Activated CD4-positive, CD25-positive, alpha-beta regulatory T cell treated with anti-CD3 and anti-CD28 coated beads, Interleukin-2, amount 50 U/mL, for 16 hours (primary cell): Measurements from ENCODE around the gene NAALADL2.

Source experiments
- DNase-seq: peaks from one replicate; pipeline ENCODE4 v3.0.0-alpha.2; 2020; ENCODE audit warnings: low read depth, low spot score

NAALADL2 gene

DNA sequence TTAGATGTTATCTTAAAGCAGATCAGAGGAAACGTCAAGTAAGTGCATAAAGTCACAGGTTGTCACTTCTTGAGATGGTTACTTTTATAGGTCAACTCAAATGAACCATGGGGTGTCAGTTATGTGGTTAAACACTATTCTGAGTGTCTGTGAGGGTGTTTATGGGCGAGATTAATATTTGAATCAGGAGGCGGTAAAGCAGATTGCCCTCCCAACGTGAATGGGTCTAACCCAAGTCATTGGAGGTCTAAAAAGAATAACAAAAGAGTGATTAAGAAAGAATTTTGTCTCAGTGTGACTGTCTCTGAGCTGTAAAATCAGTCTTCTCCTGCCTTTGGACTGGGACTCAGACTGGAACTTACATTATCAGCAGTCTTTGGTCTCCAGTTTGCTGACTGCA lies 977.5 kb downstream of the NAALADL2 start:
- no peak for DNase-seq

DNA sequence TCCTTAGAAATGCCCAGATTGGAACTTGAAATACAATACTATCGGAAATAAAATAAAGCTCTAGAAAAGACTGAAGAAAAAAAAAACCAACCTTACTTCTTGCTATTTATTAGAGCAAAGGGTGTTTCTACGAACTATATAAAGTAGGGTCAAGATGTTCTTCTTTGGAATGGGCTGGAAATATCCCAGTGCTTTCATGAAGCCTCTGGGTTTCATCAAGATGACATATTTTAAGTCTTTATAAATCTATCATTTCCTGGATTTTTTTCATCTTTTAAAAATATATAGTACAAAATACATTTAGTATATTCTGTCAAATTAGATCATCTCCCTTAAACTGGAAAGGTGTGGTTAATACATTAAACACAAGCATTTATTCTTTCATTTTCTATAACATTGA lies 978.8 kb downstream of the NAALADL2 start:
- no peak for DNase-seq

DNA sequence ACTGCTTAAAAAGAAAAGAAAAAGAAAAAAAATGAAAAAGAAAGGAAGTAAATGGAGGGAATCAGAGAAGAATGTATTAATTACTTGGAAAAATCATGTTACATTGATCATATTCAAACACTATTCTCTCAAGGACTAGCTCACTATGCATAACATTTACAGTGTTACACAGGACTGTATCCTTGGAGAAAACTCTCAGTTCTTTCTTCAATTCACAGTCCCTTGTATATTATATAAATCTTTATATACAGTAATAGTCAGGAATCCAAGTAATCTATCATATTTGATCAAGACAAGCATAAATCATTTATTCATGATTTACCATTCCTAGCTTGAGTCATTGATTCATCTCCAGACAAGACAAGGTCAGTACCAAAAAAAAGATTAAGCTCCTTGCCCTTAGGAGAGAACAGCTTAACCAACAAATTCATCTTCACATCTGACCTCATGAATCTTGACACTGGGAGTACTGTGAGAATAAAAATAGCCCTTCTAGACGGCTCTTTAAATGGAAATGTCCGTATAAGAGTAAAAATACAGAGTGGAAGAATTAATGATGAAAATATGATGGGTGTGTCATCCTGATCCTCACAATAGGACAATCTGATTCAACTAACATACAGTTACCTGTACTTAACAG lies 980.4 kb downstream of the NAALADL2 start:
- no peak for DNase-seq

DNA sequence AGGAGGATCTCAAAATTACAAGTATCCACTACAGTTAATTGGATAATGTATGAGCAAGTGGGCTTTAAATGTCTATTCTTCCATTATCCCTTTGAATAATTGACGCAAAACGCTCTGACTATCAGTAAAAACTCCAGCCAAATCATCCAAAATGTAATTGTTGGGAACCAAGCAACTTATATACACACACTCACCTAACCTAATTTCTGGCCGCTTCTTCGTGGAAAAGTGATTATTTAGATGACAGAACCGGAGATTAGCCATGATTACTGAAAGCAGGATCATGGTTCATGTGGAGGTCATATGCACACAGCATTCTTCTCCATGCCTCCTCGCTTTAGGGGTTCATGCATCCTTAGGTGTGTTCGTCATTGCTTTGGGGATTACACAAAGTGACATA lies 992.4 kb downstream of the NAALADL2 start:
- DNase-seq, result no peak

DNA sequence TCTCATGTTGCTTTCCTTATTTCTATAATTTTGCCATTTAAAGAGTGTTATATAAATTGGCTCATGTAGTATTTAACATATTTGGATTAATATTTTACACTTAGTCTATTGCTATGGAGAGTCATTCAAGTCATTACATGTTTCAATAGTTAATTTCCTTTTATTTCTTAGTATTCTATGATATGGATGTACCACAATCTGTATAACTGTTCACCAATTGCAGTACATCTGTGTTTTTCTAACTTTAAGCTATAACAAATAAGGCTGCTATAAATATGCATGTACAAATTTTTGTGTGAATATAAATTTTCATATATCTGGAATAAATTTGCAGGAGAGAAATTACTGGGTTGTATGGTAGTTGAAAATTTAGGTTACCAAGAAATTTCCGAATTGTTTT lies 993.4 kb downstream of the NAALADL2 start:
- DNase-seq, result no peak

DNA sequence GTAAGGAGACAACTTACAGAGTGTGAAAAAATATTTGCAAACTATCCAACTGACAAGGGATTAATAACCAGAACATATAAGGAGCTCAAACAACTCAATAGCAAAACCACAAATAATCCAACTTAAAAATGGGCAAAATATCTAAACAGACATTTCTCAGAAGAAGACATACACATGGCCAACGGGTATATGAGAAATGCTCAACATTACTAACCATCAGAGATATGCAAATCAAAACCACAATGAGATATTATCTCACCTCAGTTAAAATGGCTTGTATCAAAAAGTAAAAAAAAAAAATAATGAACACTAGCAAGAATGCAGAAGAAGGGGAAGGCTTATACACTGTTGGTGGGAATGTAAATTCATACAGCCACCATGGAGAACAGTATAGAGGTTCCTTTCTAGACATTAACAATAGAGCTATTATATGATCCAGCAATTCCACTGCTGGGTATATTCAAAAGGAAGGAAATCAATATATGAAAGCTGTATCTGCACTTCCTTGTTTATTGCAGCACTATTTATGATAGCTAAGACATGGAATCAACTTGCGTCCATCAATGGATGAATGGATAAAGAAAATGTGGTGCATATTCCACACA lies 998.6 kb downstream of the NAALADL2 start:
- DNase-seq, result no peak
